ENCODE measurements around the gene TYK2. TPM values are rescaled to one million over a fixed set of nuclear protein-coding genes. Genes with fewer than 3 reads are reported as not detected.

TYK2 gene
- total and polyA plus RNA-seq, 4 donors, result 102 to 175 (median 150) TPM

DNA sequence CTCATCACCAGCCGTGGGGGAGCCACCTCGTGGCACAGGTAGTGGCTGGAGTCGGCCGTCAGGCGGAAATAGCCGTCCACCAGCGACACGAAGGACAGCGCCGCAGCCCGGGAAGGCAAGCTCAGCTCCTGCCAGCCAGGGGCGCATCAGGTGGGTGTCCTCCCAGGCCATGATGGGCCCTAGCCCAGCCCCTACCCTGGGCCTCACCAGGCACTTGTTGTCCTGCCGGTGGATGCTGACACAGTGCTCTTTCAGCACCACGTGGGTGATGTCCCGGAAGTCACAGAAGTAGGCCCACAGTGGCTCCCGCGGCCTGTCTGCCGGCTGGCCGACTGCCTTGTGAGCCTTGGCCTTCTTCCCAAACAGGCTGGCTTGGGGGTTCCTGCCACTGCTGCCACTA lies 15.7 kb downstream of the TYK2 start:
- H3K4me3 ChIP-seq, result no peak overlapping the region
- TF ChIP-seq, protein P1, sequence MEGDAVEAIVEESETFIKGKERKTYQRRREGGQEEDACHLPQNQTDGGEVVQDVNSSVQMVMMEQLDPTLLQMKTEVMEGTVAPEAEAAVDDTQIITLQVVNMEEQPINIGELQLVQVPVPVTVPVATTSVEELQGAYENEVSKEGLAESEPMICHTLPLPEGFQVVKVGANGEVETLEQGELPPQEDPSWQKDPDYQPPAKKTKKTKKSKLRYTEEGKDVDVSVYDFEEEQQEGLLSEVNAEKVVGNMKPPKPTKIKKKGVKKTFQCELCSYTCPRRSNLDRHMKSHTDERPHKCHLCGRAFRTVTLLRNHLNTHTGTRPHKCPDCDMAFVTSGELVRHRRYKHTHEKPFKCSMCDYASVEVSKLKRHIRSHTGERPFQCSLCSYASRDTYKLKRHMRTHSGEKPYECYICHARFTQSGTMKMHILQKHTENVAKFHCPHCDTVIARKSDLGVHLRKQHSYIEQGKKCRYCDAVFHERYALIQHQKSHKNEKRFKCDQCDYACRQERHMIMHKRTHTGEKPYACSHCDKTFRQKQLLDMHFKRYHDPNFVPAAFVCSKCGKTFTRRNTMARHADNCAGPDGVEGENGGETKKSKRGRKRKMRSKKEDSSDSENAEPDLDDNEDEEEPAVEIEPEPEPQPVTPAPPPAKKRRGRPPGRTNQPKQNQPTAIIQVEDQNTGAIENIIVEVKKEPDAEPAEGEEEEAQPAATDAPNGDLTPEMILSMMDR (IDR thresholded peaks at IDR 0.05; ENCODE audit: control extremely low read depth, extremely low read depth), result no peak
- ATAC-seq (ENCODE audit: insufficient read depth, low FRiP score), result no peak
- H3K27me3 ChIP-seq (ENCODE audit: control insufficient read depth in 3 of 3, insufficient read depth in 3 of 3, low read length in 2 of 3), result no peaks in the 10 kb centered on the region
- 88 to 95% methylated on average over 19 of the region's 19 CpGs for WGBS, 2 donors
- no peaks in the 10 kb centered on the region for H3K4me1 ChIP-seq (ENCODE audit: control insufficient read depth in 5 of 5, insufficient read depth in 5 of 5, low read length in 5 of 5)
- H3K36me3 ChIP-seq (ENCODE audit: control insufficient read depth in 4 of 4, insufficient read depth in 4 of 4, low read length in 4 of 4), result peaks cover 2 to 71% (median 30%) of the 10 kb centered on the region in 4 donors
- no peak overlapping the region for H3K27ac ChIP-seq (ENCODE audit: low read depth in 1 of 2, low read length in 1 of 2)
- DNase-seq, result no peak
- H3K9me3 ChIP-seq (ENCODE audit: control insufficient read depth in 4 of 4, insufficient read depth in 3 of 4, low read length in 3 of 4), result peaks cover 0 to 3% (median 1%) of the 10 kb centered on the region in 4 donors
- H3K9ac ChIP-seq (ENCODE audit: insufficient read depth in 1 of 2, low read length in 2 of 2), result no peak overlapping the region

DNA sequence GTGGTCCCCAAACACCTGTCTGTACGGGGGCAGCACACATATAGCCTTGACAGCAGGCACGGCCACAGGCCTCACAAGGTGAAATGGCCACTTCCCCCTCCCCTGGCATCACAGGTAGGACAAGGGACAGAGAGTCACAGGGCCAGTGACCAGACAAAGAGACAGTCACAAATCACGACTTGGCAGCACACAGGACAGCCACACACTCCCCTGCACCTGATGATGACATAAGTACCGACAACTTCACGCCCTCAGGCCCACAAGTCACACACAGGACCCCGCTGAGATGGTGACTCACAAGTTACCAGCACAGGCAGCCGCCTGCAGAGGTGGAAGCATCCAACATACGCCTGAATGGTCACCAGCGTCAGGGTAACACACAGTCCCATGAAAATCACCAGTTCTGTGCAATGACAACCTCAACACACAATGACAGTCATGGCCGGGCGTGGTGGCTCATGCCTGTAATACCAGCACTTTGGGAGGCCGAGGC lies 16.5 kb downstream of the TYK2 start:
- Histone ChIP-seq H3K4me1 (ENCODE audit: control insufficient read depth in 5 of 5, insufficient read depth in 5 of 5, low read length in 5 of 5) (no peaks in the 10 kb centered on the region), H3K27ac (ENCODE audit: low read depth in 1 of 2, low read length in 1 of 2) (no peak overlapping the region), H3K36me3 (ENCODE audit: control insufficient read depth in 4 of 4, insufficient read depth in 4 of 4, low read length in 4 of 4) (peaks cover 2 to 70% (median 28%) of the 10 kb centered on the region in 4 donors), H3K4me3 (no peak overlapping the region), H3K27me3 (ENCODE audit: control insufficient read depth in 3 of 3, insufficient read depth in 3 of 3, low read length in 2 of 3) (no peaks in the 10 kb centered on the region), H3K9me3 (ENCODE audit: control insufficient read depth in 4 of 4, insufficient read depth in 3 of 4, low read length in 3 of 4) (peaks cover 0 to 3% (median 1%) of the 10 kb centered on the region in 4 donors), H3K9ac (ENCODE audit: insufficient read depth in 1 of 2, low read length in 2 of 2) (no peak overlapping the region)
- no peak for DNase-seq
- no peak for ATAC-seq (ENCODE audit: insufficient read depth, low FRiP score)
- TF ChIP-seq, protein P1 (IDR thresholded peaks at IDR 0.05; ENCODE audit: control extremely low read depth, extremely low read depth), result no peak
- 95 to 96% methylated on average over 12 of the region's 12 CpGs for WGBS, 2 donors

DNA sequence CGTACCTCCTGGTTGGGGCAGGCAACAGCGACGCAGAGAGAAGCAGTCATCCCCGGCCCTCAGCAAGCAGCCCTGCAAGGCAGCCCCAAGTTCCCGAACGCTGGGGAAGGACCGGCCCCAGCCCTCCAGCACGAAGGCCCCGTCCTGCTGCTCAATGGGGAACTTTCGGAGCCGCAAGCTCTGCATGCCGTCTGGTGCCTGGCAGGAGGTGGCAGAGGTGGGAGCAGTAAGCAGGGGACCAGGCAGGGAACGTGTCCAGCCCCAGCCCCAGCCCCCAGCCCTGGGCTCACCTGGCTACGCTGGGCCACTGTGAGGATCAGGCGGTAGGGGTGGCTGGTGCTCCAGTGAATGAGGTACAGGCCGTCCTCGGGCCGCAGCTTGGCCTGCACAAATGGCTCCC lies 18.1 kb downstream of the TYK2 start:
- Histone ChIP-seq H3K4me1 (ENCODE audit: control insufficient read depth in 5 of 5, insufficient read depth in 5 of 5, low read length in 5 of 5) (no peaks in the 10 kb centered on the region), H3K4me3 (no peak overlapping the region), H3K9ac (ENCODE audit: insufficient read depth in 1 of 2, low read length in 2 of 2) (no peak overlapping the region), H3K27me3 (ENCODE audit: control insufficient read depth in 3 of 3, insufficient read depth in 3 of 3, low read length in 2 of 3) (no peaks in the 10 kb centered on the region), H3K9me3 (ENCODE audit: control insufficient read depth in 4 of 4, insufficient read depth in 3 of 4, low read length in 3 of 4) (peaks cover 0 to 3% (median 0%) of the 10 kb centered on the region in 4 donors), H3K27ac (ENCODE audit: low read depth in 1 of 2, low read length in 1 of 2) (no peak overlapping the region), H3K36me3 (ENCODE audit: control insufficient read depth in 4 of 4, insufficient read depth in 4 of 4, low read length in 4 of 4) (peaks cover 2 to 74% (median 22%) of the 10 kb centered on the region in 4 donors)
- no peak for ATAC-seq (ENCODE audit: insufficient read depth, low FRiP score)
- WGBS, 2 donors, result 95 to 96% methylated on average over 17 to 18 of the region's 18 CpGs
- TF ChIP-seq, protein P1 (IDR thresholded peaks at IDR 0.05; ENCODE audit: control extremely low read depth, extremely low read depth), result no peak
- DNase-seq, result no peak

DNA sequence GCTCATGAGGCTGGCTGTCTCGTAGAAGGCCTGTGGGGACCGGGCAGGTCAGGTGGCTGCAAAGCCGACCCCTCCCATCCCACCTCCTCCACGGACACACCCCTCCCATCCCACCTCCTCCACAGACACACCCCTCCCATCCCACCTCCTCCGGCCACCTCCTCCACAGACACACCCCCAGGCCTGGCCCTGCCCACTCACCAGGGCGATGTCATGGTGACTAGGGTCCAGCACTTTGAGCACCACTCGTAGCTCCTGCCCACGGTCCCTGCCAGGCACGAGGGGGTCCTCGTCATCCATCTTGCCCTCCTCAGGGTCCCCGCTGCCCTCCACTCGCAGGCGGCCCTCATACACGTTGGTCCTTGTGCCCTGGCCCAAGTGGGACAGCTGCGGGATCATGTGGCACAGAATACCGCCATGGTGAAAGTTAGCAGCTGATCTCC lies 18.8 kb downstream of the TYK2 start:
- DNase-seq, result no peak

More for the DNA sequence above, 18.8 kb downstream of the TYK2 start:
- H3K9ac ChIP-seq (ENCODE audit: insufficient read depth in 1 of 2, low read length in 2 of 2), result no peak overlapping the region
- ATAC-seq (ENCODE audit: insufficient read depth, low FRiP score), result no peak
- no peaks in the 10 kb centered on the region for H3K27me3 ChIP-seq (ENCODE audit: control insufficient read depth in 3 of 3, insufficient read depth in 3 of 3, low read length in 2 of 3)
- H3K9me3 ChIP-seq (ENCODE audit: control insufficient read depth in 4 of 4, insufficient read depth in 3 of 4, low read length in 3 of 4), result peaks cover 0 to 3% (median 0%) of the 10 kb centered on the region in 4 donors
- WGBS, 2 donors, result 89 to 90% methylated on average over 15 to 16 of the region's 16 CpGs
- H3K27ac ChIP-seq (ENCODE audit: low read depth in 1 of 2, low read length in 1 of 2), result no peak overlapping the region
- TF ChIP-seq, protein P1 (IDR thresholded peaks at IDR 0.05; ENCODE audit: control extremely low read depth, extremely low read depth), result no peak
- no peaks in the 10 kb centered on the region for H3K4me1 ChIP-seq (ENCODE audit: control insufficient read depth in 5 of 5, insufficient read depth in 5 of 5, low read length in 5 of 5)
- no peak overlapping the region for H3K4me3 ChIP-seq
- peaks cover 2 to 75% (median 23%) of the 10 kb centered on the region in 4 donors for H3K36me3 ChIP-seq (ENCODE audit: control insufficient read depth in 4 of 4, insufficient read depth in 4 of 4, low read length in 4 of 4)

Data from lung (tissue), 12 donors.